Chondrocyte (in vitro differentiated cells): ENCODE data around the gene CHRDL2. TPM values are rescaled to one million over a fixed set of nuclear protein-coding genes. Genes with fewer than 3 reads are reported as not detected.
"Not testable (repeated sequence)": the region's sequence is repeated elsewhere in the genome, so short reads cannot be mapped to it uniquely, and the experiment has no call there.

Experiments
- DNase-seq: peaks from one replicate; pipeline ENCODE4 v3.0.0; 2021; ENCODE audit warnings: mixed read lengths, low spot score
- H3K27ac Mint-ChIP-seq: one replicate; pipeline ENCODE4 v1.8.0; 2021; ENCODE audit warnings: mild to moderate bottlenecking, moderate library complexity, mixed read lengths; ENCODE audit not compliant: unreplicated experiment
- H3K27me3 Mint-ChIP-seq: 2 replicates; pipeline ENCODE4 v1.8.0; 2021; ENCODE audit warnings: low read depth, mixed read lengths
- H3K36me3 Mint-ChIP-seq: 2 replicates; pipeline ENCODE4 v1.8.0; 2021; ENCODE audit warnings: low read depth, mixed read lengths
- H3K4me1 Mint-ChIP-seq: 2 replicates; pipeline ENCODE4 v1.8.0; 2021; ENCODE audit warnings: low read depth, mild to moderate bottlenecking, mixed read lengths
- H3K4me3 Mint-ChIP-seq: one replicate; pipeline ENCODE4 v1.8.0; 2021; ENCODE audit warnings: mild to moderate bottlenecking, moderate library complexity, mixed read lengths; ENCODE audit not compliant: unreplicated experiment
- H3K9me3 Mint-ChIP-seq: 2 replicates; pipeline ENCODE4 v1.8.0; 2021; ENCODE audit warnings: low read depth, mixed read lengths
- CTCF ChIP-seq: fragments of 200-600 bp; sonication (generic); IDR thresholded peaks from 2 replicates; pipeline ENCODE4 v1.5.0; 2021; ENCODE audit warnings: antibody characterized with exemption, mild to moderate bottlenecking, moderate library complexity
- total RNA-seq: library from RNA; stranded (reverse); gene quantifications from 3 replicates; pipeline ENCODE4 v1.2.1, GENCODE V29; 2021

CHRDL2 gene
- total RNA-seq, 1 donor from 2014 or later = not detected

GRCh38 chr11:74754507-74755252 lies 23.5 kb upstream of the CHRDL2 start:
- Mint-ChIP-seq H3K9me3 (no peaks in the 10 kb centered on the region), H3K27ac (peak overlapping the region; percentile 91), H3K4me1 (peaks cover 45% of the 10 kb centered on the region), H3K4me3 (peak overlapping the region; percentile 7), H3K36me3 (no peaks in the 10 kb centered on the region), H3K27me3 (no peaks in the 10 kb centered on the region)
- DNase-seq = no peak
- TF ChIP-seq CTCF = no peak

GRCh38 chr11:74751303-74751702 lies 20.1 kb upstream of the CHRDL2 start:
- Mint-ChIP-seq H3K4me1 (peaks cover 54% of the 10 kb centered on the region), H3K27ac (no peak overlapping the region), H3K36me3 (no peaks in the 10 kb centered on the region), H3K27me3 (no peaks in the 10 kb centered on the region), H3K4me3 (no peak overlapping the region), H3K9me3 (no peaks in the 10 kb centered on the region)
- no peak for DNase-seq
- no peak for TF ChIP-seq CTCF

GRCh38 chr11:74750598-74750997 lies 19.4 kb upstream of the CHRDL2 start:
- not testable (repeated sequence) for H3K4me3 Mint-ChIP-seq, H3K36me3 Mint-ChIP-seq, H3K27ac Mint-ChIP-seq, H3K9me3 Mint-ChIP-seq, H3K27me3 Mint-ChIP-seq, DNase-seq
- H3K4me1 Mint-ChIP-seq = peaks cover 50% of the 10 kb centered on the region

- Mint-ChIP-seq H3K4me3 (peak overlapping the region; percentile 91), H3K27ac (peak overlapping the region; percentile 88), H3K27me3 (no peaks in the 10 kb centered on the region), H3K9me3 (no peaks in the 10 kb centered on the region), H3K4me1 (peaks cover 44% of the 10 kb centered on the region), H3K36me3 (no peaks in the 10 kb centered on the region)
- TF ChIP-seq CTCF = no peak
- no peak for DNase-seq
Observed at GRCh38 chr11:74749965-74750296, 18.7 kb upstream of the CHRDL2 start.

GRCh38 chr11:74749127-74749964 lies 18.1 kb upstream of the CHRDL2 start:
- H3K9me3 Mint-ChIP-seq = no peaks in the 10 kb centered on the region
- H3K27me3 Mint-ChIP-seq = no peaks in the 10 kb centered on the region
- no peaks in the 10 kb centered on the region for H3K36me3 Mint-ChIP-seq
- peak overlapping the region; percentile 91 for H3K4me3 Mint-ChIP-seq
- H3K27ac Mint-ChIP-seq = peak overlapping the region; percentile 88
- TF ChIP-seq CTCF = no peak
- H3K4me1 Mint-ChIP-seq = peaks cover 38% of the 10 kb centered on the region
- DNase-seq = no peak
